ENCODE results near the gene CWF19L2.

DNA sequence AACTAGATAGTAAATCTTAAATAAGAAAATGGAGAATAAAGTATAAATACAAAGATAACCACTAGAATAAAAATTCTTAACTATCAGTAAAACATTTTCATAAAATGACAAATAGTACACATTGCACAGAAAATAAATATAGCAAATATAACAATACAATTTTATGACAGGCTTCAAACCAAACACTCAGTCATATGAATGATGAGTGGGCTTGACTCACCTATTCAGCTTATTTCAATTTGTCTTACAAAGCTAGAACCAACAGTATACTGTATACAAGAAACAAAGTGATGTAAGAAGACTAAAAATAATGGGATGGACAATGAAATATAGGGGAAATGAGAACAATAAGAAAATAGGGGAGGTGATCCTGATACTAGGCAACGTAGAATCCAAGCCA is 141.2 kb downstream of the CWF19L2 start:
- TF ChIP-seq JUNB (IDR thresholded peaks at IDR 0.05; ENCODE audit: unreplicated experiment) (no peak), CTCF (conservative IDR thresholded peaks at IDR 0.05; ENCODE audit: low read depth in 2 of 2) (no peak), EZH2 (IDR thresholded peaks at IDR 0.05; ENCODE audit: low read depth, unreplicated experiment) (no peak), EZH2phosphoT487 (IDR thresholded peaks at IDR 0.05; ENCODE audit: unreplicated experiment) (no peak), POLR2AphosphoS5 (IDR thresholded peaks at IDR 0.05; ENCODE audit: low read depth) (no peak), STAT1 (IDR thresholded peaks at IDR 0.05; ENCODE audit: unreplicated experiment) (no peak), CREB1 (CRISPR knock-in tag; IDR thresholded peaks at IDR 0.05; ENCODE audit: low read depth) (no peak), ZNF331 (CRISPR knock-in tag; IDR thresholded peaks at IDR 0.05; ENCODE audit: low read depth) (no peak)
- TF ChIP-seq, protein P1, sequence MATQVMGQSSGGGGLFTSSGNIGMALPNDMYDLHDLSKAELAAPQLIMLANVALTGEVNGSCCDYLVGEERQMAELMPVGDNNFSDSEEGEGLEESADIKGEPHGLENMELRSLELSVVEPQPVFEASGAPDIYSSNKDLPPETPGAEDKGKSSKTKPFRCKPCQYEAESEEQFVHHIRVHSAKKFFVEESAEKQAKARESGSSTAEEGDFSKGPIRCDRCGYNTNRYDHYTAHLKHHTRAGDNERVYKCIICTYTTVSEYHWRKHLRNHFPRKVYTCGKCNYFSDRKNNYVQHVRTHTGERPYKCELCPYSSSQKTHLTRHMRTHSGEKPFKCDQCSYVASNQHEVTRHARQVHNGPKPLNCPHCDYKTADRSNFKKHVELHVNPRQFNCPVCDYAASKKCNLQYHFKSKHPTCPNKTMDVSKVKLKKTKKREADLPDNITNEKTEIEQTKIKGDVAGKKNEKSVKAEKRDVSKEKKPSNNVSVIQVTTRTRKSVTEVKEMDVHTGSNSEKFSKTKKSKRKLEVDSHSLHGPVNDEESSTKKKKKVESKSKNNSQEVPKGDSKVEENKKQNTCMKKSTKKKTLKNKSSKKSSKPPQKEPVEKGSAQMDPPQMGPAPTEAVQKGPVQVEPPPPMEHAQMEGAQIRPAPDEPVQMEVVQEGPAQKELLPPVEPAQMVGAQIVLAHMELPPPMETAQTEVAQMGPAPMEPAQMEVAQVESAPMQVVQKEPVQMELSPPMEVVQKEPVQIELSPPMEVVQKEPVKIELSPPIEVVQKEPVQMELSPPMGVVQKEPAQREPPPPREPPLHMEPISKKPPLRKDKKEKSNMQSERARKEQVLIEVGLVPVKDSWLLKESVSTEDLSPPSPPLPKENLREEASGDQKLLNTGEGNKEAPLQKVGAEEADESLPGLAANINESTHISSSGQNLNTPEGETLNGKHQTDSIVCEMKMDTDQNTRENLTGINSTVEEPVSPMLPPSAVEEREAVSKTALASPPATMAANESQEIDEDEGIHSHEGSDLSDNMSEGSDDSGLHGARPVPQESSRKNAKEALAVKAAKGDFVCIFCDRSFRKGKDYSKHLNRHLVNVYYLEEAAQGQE (IDR thresholded peaks at IDR 0.05; ENCODE audit: unreplicated experiment): no peak
- TF ChIP-seq, protein P2, sequence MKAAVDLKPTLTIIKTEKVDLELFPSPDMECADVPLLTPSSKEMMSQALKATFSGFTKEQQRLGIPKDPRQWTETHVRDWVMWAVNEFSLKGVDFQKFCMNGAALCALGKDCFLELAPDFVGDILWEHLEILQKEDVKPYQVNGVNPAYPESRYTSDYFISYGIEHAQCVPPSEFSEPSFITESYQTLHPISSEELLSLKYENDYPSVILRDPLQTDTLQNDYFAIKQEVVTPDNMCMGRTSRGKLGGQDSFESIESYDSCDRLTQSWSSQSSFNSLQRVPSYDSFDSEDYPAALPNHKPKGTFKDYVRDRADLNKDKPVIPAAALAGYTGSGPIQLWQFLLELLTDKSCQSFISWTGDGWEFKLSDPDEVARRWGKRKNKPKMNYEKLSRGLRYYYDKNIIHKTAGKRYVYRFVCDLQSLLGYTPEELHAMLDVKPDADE (IDR thresholded peaks at IDR 0.05): no peak

Data from GM23338 (cell line).